ENCODE data around the gene RAD9B.
"Not testable (repeated sequence)": the region's sequence is repeated elsewhere in the genome, so short reads cannot be mapped to it uniquely, and the experiment has no call there.

Gene RAD9B

DNA sequence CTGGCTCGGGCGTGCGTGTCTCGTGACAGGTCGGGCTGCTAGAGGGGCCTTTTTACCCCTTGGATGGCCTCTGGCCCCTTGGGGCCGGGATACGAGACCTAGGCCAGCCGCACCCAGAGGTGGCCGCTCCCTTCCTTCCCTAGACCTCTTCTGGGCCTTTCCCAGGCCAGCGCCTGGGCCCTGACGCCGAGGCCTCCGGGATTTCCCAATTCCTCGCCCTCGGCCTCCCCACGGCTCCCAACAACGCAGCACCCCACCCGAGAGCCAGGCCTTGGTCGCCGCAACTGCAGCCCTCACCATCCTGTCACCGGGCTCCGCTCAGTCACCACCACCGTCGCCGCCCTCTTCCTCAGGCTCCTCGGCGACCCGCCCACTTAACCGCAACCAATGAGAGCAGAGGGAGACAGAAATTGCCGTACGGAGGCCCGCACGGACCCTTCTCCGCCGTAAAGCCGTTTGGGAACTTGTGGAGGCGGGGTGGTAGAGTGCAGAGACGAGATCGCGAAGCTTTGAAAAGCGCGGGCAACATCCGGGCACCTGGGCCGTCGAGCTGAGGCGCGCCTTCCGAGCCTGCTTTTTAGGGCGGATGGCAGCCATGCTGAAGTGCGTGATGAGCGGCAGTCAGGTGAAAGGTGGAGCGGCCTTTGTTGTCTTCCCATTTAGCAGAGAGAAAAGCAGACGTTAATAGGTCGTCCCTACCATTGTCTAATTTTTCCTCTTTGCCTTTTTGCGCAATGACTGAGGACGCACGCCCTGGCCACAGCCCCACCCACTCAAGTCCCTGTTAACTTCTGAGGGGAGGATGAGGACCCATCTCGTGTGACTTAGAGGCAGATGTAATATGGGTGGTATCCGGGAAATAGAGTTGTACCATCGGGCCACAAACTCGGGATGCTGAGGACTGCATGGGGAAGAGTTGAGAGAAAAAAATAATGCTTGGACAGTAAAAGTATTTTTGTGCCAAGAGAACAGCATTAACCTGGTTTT is at the start of gene RAD9B, which contains the start of gene VPS29:
Gene RAD9B, plus strand, starts transcription at position 580 of the 987 bp plus-strand sequence. Its CDS starts 7 bp downstream, at position 587.
Gene VPS29, minus strand, starts transcription at position 360 of the 987 bp plus-strand sequence. Its CDS starts 60 bp downstream, at position 300.
- peak; percentile 96 for DNase-seq (ENCODE audit: low spot score)

GRCh38 chr12:110453569-110454296 is 48.4 kb upstream of the RAD9B start:
- DNase-seq (ENCODE audit: low spot score), result no peak

DNA sequence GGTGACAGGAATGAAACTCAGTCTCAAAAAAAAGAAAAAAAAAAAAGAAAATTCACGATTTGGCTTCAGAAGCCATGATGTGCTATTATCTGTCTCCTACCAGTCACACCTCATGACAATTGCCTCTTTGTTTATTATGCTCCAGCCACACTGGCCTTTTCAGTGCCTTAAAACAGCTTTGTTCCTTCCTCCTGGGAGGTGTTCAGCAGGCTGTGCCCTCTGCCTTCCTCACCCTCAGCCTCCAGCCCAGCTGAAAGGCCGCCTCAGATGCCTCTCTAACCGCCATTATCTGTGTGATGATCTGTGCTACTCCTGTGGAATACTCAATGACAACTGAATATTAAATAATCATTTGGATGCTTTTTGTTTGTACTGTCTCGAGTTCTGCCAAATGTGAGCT is 43.4 kb upstream of the RAD9B start:
- DNase-seq (ENCODE audit: low spot score), result no peak

DNA sequence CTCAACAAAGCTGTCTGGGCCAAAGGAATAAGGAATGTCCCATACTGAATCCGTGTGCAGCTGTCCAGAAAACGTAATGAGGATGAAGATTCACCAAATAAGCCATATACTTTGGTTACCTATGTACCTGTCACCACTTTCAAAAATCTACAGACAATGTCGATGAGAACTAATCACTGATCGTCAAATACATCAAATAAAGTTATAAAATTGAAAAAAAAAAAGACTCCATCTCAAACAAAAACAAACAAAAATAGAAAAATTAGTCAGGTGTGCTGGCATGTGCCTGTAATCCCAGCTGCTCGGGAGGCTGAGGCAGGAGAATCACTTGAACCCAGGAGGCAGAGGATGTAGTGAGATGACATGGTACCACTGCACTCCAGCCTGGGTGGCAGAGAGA is 40.9 kb upstream of the RAD9B start:
- DNase-seq (ENCODE audit: low spot score), result not testable (repeated sequence)

GRCh38 chr12:110465024-110465423 is 37.1 kb upstream of the RAD9B start:
- no peak for DNase-seq (ENCODE audit: low spot score)

DNA sequence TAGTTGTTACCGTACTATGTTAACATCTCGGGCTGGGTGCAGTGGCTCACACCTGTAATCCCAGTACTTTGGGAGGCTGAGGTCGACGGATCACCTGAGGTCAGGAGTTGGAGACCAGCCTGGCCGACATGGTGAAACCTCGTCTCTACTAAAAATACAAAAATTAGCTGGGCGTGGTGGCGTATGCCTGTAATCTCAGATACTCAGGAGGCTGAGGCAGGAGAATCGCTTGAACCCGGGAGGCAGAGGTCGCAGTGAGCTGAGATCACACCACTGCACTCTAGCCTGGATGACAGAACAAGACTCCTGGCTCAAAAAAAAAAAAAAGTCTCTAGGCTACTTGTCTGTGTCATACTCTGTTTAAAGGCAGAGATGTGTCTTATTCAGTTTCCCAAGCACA is 36.4 kb upstream of the RAD9B start:
- DNase-seq (ENCODE audit: low spot score), result not testable (repeated sequence)

DNA sequence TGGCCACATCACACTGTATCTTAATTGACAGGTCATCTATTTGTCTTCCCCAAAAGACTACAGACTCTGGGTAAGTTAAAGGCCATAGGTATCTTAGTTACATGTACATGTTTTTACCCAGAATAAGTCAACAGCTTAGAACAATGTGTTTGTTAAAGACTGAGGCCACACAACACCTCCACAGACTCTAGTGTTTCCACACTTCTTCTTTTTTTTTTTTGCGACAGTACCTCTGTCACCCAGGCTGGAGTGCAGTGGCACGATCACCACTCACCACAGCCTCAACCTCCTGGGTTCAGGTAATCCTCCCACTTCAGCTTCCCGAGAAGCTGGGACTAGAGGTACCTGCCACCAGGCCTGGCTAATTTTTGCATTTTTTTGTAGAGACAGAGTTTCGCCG is 35.3 kb upstream of the RAD9B start:
- no peak for DNase-seq (ENCODE audit: low spot score)

DNA sequence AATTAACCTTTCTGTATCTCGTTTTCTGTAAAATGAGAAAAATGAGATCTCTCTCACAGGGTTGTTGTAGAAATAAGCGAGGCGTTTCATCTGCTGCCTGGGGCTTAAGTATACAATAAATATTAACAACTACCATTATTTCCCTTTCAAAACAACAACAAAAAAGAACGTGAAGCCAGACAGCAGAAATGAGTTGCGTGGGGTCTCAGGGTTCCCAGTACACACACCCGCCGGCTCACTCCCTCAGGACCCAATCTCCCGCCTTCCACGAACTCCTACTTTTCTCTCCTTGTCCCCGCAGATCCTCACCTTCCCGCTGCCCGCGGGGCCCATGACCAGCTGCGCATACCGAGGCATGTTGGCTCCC is 34.3 kb upstream of the RAD9B start:
- no peak for DNase-seq (ENCODE audit: low spot score)

DNA sequence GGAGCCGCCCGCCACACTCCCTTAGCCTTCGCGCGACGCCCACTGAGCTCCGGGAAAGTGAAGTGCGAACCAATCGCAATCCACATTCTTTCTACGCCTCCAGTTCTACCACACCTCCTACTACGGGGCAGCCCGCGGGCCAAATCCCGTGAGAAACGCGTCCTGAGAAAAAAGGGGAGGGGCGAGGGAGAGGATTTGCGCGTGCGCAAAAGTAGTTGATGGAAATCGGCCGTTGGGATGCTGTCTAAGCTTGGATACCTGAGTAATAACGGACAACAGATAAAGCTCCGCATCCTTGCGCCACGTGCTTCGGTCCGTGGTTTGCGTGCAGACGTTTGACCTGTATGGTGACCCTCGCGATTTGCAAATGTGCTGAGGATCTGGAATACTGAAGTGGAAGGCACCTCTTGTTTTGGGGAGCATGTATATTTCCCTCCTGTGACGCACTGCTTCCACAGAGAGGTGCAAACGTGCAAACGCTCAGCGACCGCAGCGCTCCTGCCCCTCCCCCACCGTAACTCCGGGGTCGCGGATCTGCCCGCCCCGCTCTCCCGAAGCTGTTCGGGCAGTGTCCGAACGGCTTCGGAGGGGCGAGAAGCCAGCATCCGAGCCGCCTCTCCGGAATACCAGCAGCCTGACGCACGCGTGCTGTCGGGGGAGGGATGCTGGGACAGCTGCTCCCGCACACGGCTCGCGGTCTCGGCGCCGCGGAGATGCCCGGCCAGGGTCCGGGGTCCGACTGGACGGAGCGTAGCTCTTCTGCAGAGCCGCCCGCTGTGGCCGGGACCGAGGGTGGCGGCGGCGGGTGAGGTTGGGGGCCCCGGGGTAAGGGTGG is 33.7 kb upstream of the RAD9B start, which contains the start of the genes FAM216A and GPN3:
Gene FAM216A, plus strand, starts transcription at position 632 of the 835 bp plus-strand sequence. Its CDS starts 31 bp downstream, at position 663.
Gene GPN3, minus strand, starts transcription at position 44 of the 835 bp plus-strand sequence. CDS start 54 bp downstream, outside the sequence.
- DNase-seq (ENCODE audit: low spot score), result peak; percentile 96

GRCh38 chr12:110475426-110475825 is 26.7 kb upstream of the RAD9B start:
- no peak for DNase-seq (ENCODE audit: low spot score)

DNA sequence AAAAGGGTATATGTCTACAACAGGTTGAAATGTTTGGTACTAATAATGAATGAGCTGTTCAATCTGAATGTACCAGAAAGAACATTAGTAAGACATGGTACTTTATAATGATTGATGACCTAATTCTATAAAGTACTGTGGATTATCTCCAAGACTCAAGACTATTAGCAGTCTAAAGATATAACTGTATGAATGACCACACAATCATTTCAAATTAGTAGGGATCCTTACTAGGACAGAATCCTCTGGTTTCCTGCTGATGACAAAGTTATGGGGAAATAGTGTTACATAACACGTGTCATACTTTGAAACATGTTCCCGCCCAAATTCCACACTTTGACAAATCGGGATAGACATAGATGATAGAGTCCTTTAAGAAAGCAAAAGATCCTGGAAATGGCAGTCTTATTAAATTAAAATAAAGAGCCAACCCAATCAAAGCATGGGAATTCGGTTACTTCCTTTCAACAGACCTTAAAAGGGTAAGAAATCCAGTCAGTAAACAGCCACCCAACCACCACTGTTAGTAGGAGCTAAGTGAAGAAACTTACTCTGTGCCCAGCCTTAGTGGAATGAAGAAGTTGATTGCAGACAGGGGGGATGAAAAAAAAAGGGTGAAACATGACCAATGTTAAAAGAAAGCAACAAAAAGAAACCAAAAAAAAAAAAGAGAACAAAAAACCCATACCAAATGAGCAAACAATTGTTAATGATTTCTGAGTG is 3.0 kb upstream of the RAD9B start:
- no peak for DNase-seq (ENCODE audit: low spot score)

- DNase-seq (ENCODE audit: low spot score), result peak; percentile 35
Observed at GRCh38 chr12:110501399-110501751, 756 bp upstream of the RAD9B start.

- DNase-seq (ENCODE audit: low spot score), result no peak
Observed at GRCh38 chr12:110503432-110503831, 1.3 kb downstream of the RAD9B start.

DNA sequence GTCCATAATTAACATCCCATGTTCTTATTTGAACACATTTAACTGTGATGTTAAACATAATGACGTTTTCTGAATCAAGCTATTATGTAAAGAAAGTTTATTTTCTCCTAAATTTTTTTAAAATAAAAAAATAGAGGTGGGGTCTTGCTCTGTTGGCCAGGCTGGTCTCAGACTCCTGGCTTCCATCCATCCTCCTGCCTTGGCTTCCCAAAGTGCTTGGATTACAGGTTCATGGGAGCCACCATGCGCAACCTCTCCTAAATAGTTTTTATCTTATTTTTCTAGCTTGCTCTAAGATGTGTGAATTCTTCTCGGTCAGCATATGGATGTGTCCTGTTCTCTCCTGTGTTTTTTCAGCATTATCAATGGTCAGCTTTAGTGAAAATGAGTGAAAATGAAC is 3.2 kb downstream of the RAD9B start:
- no peak for DNase-seq (ENCODE audit: low spot score)

- DNase-seq (ENCODE audit: low spot score), result no peak
Observed at GRCh38 chr12:110508071-110508586, 6.0 kb downstream of the RAD9B start.

DNA sequence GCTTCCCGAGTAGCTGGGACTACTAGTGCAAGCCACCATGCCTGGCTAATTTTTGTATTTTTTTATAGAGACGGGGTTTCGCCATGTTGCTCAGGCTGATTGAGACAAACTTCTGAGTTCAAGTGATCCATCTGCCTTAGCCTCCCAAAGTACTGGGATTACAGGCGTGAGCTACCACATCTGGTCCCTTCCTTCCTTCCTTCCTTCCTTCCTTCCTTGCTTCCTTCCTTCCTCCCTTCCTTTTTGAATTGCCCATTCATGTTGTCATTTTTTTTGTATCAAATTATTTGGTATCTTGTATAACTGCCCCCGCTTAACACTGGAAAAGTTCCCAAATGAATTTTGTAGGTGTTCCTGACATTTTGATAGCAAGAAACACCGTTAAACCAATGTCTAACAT is 11.7 kb downstream of the RAD9B start:
- no peak for DNase-seq (ENCODE audit: low spot score)

- DNase-seq (ENCODE audit: low spot score), result no peak
Observed at GRCh38 chr12:110514363-110514762, 12.2 kb downstream of the RAD9B start.

- DNase-seq (ENCODE audit: low spot score), result no peak
Observed at GRCh38 chr12:110516995-110517394, 14.9 kb downstream of the RAD9B start.

DNA sequence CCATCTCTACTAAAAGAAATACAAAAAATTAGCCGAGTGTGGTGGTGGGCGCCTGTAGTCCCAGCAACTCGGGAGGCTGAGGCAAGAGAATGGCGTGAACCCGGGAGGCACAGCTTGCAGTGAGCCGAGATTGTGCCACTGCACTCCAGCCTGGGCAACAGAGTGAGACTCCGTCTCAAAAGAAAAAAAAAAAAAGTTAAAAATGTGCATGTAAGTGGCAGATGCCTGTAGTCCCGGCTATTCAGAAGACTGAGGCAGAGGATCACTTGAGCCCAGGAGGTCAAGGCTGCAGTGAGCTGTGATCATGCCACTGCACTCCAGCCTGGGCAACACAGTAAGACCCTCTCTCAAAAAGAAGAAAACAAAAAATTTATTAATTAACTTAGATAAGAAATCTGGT is 15.9 kb downstream of the RAD9B start:
- not testable (repeated sequence) for DNase-seq (ENCODE audit: low spot score)

GRCh38 chr12:110520876-110521712 is 19.0 kb downstream of the RAD9B start:
- not testable (repeated sequence) for DNase-seq (ENCODE audit: low spot score)
